ENCODE data around the gene KIF18A. TPM values are rescaled to one million over a fixed set of nuclear protein-coding genes. Genes with fewer than 3 reads are reported as not detected.
"Not testable (repeated sequence)": the region's sequence is repeated elsewhere in the genome, so short reads cannot be mapped to it uniquely, and the experiment has no call there.

Gene KIF18A
- total RNA-seq, 1 donor from 2014 or later: 15.4 TPM

DNA sequence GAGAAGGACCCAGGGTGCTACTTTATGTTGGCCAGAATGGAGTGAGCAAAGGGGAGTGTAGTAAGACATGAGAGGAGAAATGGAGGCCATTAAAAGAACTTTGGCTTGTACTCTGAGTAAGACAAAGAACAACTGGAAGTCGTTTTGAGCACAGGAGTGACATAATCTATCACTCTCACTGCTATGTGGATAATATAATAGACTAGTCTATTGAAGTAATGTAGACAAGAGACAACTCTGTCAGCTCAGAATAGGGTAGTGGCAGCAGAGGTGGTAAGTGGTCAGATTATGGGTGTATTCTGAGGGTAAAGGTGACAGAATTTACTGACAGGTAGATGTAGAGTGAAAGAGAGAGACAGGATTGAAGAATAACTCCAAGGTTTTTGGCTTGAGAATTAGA lies 8.2 kb downstream of the KIF18A start:
- Mint-ChIP-seq H3K27me3 (no peaks in the 10 kb centered on the region), H3K4me1 (peaks cover 32% of the 10 kb centered on the region), H3K4me3 (no peak overlapping the region), H3K36me3 (ENCODE audit: low read depth) (peaks cover 15% of the 10 kb centered on the region), H3K9me3 (no peaks in the 10 kb centered on the region), H3K27ac (peak overlapping the region; percentile 14)
- intact Hi-C loops (cut with micrococcal nuclease): loop anchor here (10.0 kb wide), 1 partner anchor 735 kb away; the partner anchor contains the start of gene CCDC34
- no peak for DNase-seq

DNA sequence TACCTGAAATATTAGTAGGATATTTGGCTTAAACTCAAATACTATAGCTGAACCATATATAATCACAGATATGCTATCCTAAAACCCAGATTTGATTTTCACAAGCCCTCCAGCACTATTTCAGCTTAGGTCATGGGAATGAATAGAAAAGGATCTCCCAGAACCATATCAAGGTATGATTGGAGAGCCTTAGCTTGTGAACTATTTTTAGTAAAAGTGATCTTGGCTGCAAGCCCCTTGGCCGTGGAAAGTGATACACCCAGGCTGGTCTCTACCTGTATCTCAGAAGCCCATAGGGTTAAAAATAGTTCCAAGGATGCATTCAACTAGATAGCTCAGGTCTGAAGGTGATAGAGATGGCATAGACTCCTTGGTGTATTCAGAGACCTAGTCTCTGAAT lies 9.7 kb downstream of the KIF18A start:
- Mint-ChIP-seq H3K4me1 (peaks cover 24% of the 10 kb centered on the region), H3K27ac (no peak overlapping the region), H3K27me3 (no peaks in the 10 kb centered on the region), H3K36me3 (ENCODE audit: low read depth) (peaks cover 17% of the 10 kb centered on the region), H3K4me3 (no peak overlapping the region), H3K9me3 (no peaks in the 10 kb centered on the region)
- intact Hi-C loops (cut with micrococcal nuclease): no loop called here
- no peak for DNase-seq

DNA sequence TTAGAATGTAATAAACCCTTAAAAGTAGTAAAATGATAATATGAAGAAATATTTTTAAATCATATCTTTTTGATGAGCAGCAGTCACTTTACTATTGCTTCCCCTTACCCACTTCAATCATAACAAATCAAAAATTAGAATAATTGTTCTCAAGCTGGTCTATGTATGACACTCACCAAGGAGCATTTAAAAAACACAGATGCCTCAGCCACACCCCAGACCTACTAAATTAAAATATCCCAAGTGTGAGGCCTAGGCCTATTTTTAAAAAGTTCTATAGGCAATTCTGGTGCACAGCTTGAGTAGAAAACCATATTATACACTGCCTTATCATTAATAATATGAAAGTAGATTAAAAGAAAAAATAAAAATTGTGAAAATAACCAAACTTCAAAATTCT lies 15.2 kb downstream of the KIF18A start:
- no peaks in the 10 kb centered on the region for H3K9me3 Mint-ChIP-seq
- H3K27ac Mint-ChIP-seq: no peak overlapping the region
- no peak for DNase-seq
- peaks cover 5% of the 10 kb centered on the region for H3K4me1 Mint-ChIP-seq
- H3K27me3 Mint-ChIP-seq: no peaks in the 10 kb centered on the region
- H3K4me3 Mint-ChIP-seq: no peak overlapping the region
- H3K36me3 Mint-ChIP-seq (ENCODE audit: low read depth): peaks cover 18% of the 10 kb centered on the region
- intact Hi-C loops (cut with micrococcal nuclease): no loop called here

DNA sequence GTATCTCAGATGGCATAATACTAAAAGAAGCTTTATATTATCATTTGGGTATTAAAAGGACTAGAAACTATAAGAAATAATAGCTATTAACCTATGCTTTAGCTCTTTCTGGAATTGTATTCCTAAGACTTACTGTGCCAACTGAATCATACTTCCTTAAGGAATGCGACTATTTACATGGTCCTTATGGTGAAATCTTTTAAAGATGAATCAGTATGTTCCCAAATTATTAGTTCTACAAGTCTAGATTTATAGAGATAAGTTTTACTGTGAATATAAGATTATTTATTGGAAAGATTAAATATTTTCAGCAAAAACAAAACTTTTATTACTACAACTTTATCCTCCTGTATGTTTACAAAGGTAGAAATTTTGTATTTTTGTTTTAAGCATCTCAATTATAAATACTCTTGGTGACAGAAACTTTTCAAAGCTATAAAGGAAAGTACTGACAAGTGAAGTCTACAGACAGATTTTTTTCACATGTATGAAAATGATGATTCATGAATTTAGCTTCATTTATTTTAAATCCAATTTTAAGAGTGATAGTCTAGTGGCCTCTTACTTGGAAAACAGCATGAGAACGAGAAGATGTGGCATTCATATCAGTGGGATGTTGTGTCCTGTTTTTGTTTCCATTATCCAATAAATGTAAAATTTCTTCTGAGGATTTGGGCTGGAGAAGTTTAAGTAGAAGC lies 17.8 kb downstream of the KIF18A start:
- Mint-ChIP-seq H3K9me3 (no peaks in the 10 kb centered on the region), H3K27me3 (no peaks in the 10 kb centered on the region), H3K36me3 (ENCODE audit: low read depth) (peaks cover 20% of the 10 kb centered on the region), H3K27ac (no peak overlapping the region), H3K4me1 (peaks cover 1% of the 10 kb centered on the region), H3K4me3 (no peak overlapping the region)
- no peak for DNase-seq
- intact Hi-C loops (cut with micrococcal nuclease): no loop called here

DNA sequence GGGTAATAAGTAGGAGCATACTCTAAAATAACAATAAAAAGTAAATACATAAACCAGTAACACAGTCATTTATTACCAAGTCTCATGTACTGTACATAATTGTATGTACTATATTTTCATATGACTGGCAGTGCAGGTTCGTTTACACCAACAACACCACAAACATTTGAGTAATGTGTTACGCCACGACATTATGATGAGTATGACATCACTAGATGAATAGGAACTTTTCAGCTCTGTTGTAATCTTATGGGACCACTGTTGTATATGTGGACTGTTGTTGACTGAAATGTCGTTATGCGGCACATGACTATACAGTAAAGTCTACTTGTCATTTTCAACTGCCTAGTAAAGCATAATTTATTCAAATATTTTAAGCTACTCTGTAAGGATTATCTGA lies 18.6 kb downstream of the KIF18A start:
- intact Hi-C loops (cut with micrococcal nuclease): no loop called here
- Mint-ChIP-seq H3K4me3 (no peak overlapping the region), H3K36me3 (ENCODE audit: low read depth) (peaks cover 18% of the 10 kb centered on the region), H3K27ac (no peak overlapping the region), H3K4me1 (no peaks in the 10 kb centered on the region), H3K27me3 (no peaks in the 10 kb centered on the region), H3K9me3 (no peaks in the 10 kb centered on the region)
- DNase-seq: no peak

DNA sequence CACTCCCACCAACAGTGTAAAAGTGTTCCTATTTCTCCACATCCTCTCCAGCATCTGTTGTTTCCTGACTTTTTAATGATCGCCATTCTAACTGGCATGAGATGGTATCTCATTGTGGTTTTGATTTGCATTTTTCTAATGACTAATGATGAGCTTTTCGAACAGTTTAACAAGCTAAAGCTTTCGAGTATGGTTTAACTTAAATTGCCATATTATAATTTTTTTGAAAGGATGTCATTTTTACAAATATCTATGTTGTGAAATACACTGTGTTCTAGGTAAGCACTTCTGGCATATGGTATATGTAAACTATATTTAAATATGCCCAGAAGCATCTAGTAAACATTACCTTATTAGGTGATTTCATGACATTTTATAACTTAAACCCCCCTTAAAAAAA lies 20.3 kb downstream of the KIF18A start:
- H3K27ac Mint-ChIP-seq; DNase-seq; H3K4me3 Mint-ChIP-seq; H3K27me3 Mint-ChIP-seq; H3K4me1 Mint-ChIP-seq; H3K9me3 Mint-ChIP-seq; intact Hi-C loops (cut with micrococcal nuclease): not testable (repeated sequence)
- peaks cover 24% of the 10 kb centered on the region for H3K36me3 Mint-ChIP-seq (ENCODE audit: low read depth)

DNA sequence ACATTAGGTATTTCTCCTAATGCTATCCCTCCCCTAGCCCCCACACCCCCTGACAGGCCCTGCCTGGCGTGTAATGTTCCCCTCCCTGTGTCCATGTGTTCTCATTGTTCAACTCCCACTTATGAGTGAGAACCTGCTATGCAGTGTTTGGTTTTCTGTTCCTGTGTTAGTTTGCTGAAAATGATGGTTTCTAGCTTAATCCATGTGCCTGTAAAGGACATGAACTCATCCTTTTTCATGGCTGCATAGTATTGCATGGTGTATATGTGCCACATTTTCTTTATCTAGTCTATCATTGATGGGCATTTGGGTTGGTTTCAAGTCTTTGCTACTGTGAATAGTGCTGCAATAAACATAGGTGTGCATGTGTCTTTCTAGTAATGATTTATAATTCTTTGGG lies 20.8 kb downstream of the KIF18A start:
- intact Hi-C loops (cut with micrococcal nuclease); H3K27me3 Mint-ChIP-seq; H3K4me3 Mint-ChIP-seq; H3K9me3 Mint-ChIP-seq; H3K4me1 Mint-ChIP-seq; DNase-seq; H3K27ac Mint-ChIP-seq: not testable (repeated sequence)
- H3K36me3 Mint-ChIP-seq (ENCODE audit: low read depth): peaks cover 25% of the 10 kb centered on the region

DNA sequence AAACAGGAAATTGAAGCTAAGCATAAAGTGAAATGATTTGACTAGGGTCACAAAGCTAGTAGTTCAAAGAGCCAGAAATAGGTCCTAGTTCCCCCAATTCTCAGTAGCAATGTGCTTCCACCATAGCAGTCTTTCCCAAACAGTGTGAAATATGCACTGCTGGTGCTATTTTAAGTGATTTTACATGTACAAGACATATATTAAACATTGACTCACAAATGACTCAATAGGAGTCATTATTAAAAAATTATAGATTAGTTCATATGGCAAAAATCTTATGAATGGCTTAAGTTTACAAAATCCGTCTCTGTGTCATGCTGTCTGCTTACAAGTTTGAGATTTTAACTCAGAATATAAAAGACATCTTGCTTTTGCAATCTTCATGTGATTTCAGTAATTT lies 21.4 kb downstream of the KIF18A start:
- H3K4me1 Mint-ChIP-seq: no peaks in the 10 kb centered on the region
- no peak overlapping the region for H3K27ac Mint-ChIP-seq
- H3K9me3 Mint-ChIP-seq: no peaks in the 10 kb centered on the region
- no peaks in the 10 kb centered on the region for H3K27me3 Mint-ChIP-seq
- intact Hi-C loops (cut with micrococcal nuclease): no loop called here
- peaks cover 31% of the 10 kb centered on the region for H3K36me3 Mint-ChIP-seq (ENCODE audit: low read depth)
- no peak for DNase-seq
- no peak overlapping the region for H3K4me3 Mint-ChIP-seq

DNA sequence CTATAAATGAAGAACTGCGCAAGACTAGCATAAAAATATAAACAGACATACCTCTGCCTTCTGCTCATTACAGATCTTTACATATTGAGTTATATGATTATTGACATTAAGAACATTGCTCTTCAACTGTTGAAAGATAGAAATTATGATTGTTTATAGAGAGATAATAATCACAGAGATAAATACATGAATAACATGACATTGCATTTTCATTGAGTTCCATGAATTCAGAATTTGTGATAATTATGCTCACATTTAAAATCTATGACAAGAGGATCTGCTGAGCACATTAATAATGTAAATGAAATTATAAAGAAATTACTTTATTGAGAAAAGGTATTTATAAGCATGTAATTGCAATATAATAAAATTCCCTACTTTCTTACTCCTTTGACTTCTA lies 24.8 kb downstream of the KIF18A start:
- H3K9me3 Mint-ChIP-seq: no peaks in the 10 kb centered on the region
- no peak overlapping the region for H3K4me3 Mint-ChIP-seq
- H3K27ac Mint-ChIP-seq: no peak overlapping the region
- no peaks in the 10 kb centered on the region for H3K4me1 Mint-ChIP-seq
- no peaks in the 10 kb centered on the region for H3K27me3 Mint-ChIP-seq
- DNase-seq: no peak
- intact Hi-C loops (cut with micrococcal nuclease): no loop called here
- peaks cover 29% of the 10 kb centered on the region for H3K36me3 Mint-ChIP-seq (ENCODE audit: low read depth)

DNA sequence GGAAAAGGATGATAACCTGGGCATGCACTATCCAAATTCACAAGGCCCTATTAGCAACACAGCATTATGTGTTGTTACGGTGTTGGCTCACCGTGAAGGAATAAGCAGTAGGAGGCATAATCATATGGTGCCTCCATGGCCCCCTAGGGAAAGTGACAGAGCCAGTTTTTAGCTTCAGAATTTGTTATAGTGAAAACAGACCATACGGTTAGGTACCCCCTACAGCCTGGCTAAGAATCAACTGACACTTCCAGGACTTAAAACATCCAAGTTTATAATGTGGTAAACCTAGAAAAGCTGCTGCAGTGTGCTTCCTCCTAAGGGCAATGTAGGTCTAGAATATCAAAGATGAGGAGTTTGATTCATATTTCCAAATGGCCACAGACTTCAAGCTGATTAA lies 30.4 kb downstream of the KIF18A start:
- Mint-ChIP-seq H3K4me1 (peaks cover 2% of the 10 kb centered on the region), H3K9me3 (no peaks in the 10 kb centered on the region), H3K36me3 (ENCODE audit: low read depth) (peaks cover 29% of the 10 kb centered on the region), H3K27me3 (no peaks in the 10 kb centered on the region), H3K27ac (no peak overlapping the region), H3K4me3 (no peak overlapping the region)
- DNase-seq: no peak
- intact Hi-C loops (cut with micrococcal nuclease): no loop called here

DNA sequence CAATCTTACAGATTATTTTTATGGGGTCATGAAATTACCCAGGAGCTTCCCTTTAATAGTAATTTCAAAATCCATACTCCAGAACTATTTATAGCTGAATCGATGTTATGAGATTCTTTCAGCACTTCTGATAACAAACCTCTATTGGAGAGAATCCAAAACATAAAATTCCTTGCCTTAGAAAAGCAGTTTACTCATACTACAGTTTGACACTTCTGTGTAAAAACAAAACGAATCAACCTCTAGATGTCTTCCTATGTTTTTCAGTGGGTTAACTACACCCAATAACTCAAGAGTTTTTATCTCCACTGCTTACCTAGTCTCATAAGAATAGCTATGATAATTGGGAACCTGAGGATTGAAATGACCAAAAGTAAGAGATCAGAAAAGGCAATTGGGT lies 35.6 kb downstream of the KIF18A start:
- H3K4me3 Mint-ChIP-seq: no peak overlapping the region
- H3K36me3 Mint-ChIP-seq (ENCODE audit: low read depth): peaks cover 30% of the 10 kb centered on the region
- H3K4me1 Mint-ChIP-seq: peaks cover 5% of the 10 kb centered on the region
- intact Hi-C loops (cut with micrococcal nuclease): no loop called here
- H3K9me3 Mint-ChIP-seq: no peaks in the 10 kb centered on the region
- no peak overlapping the region for H3K27ac Mint-ChIP-seq
- no peaks in the 10 kb centered on the region for H3K27me3 Mint-ChIP-seq
- DNase-seq: no peak

DNA sequence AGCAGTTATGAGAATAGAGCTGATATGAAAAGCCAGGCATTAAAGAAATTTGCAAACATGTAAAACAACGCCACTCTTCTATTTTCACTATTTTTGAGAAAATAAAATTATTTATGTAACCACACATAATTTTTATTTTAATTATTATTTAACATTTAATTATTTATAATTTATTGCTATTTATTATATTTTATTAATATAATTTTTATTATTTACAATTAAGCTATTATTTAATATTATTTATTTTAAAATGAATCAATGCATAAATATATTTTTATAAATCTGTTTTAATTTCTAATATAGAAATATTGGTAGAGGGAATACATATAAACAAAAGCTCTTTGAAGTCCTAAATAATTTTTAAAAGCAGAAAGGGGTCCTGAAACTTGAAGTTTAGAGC lies 36.7 kb downstream of the KIF18A start:
- DNase-seq: no peak
- Mint-ChIP-seq H3K36me3 (ENCODE audit: low read depth) (peaks cover 27% of the 10 kb centered on the region), H3K27me3 (no peaks in the 10 kb centered on the region), H3K27ac (no peak overlapping the region), H3K4me3 (no peak overlapping the region), H3K4me1 (peaks cover 5% of the 10 kb centered on the region), H3K9me3 (no peaks in the 10 kb centered on the region)
- intact Hi-C loops (cut with micrococcal nuclease): no loop called here

DNA sequence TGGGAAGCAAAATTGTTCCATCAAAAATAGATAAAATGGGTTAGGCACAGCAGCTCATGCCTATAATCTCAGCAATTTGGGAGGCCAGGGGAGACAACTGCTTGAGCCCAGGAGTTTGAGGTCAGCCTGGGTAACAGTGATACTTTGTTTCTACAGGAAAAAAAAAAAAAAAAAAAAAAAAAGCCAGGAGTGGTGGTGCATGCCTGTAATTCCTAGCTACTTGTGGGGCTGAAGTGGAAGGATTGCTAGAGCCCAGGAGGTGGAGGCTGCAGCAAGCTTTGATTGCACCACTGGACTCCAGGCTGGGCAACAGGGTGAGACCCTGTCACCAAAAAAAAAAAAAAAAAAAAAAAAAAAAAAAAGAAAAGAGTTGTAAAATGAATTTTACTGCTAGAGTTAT lies 49.6 kb downstream of the KIF18A start:
- DNase-seq: no peak
- no peaks in the 10 kb centered on the region for H3K9me3 Mint-ChIP-seq
- H3K27me3 Mint-ChIP-seq: no peaks in the 10 kb centered on the region
- no peak overlapping the region for H3K4me3 Mint-ChIP-seq
- no peak overlapping the region for H3K27ac Mint-ChIP-seq
- H3K36me3 Mint-ChIP-seq (ENCODE audit: low read depth): peaks cover 28% of the 10 kb centered on the region
- H3K4me1 Mint-ChIP-seq: no peaks in the 10 kb centered on the region
- intact Hi-C loops (cut with micrococcal nuclease): no loop called here

DNA sequence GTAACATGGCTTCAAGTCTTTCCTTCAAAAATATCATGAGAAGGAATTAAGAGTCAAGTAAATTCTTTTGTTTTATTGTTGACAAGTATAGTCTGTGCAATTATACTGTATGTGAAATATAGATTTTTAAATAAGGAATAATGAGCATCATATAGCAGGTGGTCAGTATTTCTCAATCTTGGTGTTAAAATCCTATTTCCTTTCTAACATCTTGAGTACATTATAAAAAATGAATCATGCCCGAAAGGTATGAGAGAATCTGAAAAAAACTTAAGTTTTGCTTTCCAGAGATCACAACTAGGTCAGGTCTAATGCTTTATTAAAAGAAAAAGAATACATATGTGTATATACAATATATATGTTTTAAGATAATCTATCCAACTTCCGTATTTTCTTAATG lies 53.1 kb downstream of the KIF18A start:
- no peaks in the 10 kb centered on the region for H3K27me3 Mint-ChIP-seq
- no peaks in the 10 kb centered on the region for H3K9me3 Mint-ChIP-seq
- H3K4me3 Mint-ChIP-seq: no peak overlapping the region
- H3K4me1 Mint-ChIP-seq: peaks cover 2% of the 10 kb centered on the region
- no peak overlapping the region for H3K27ac Mint-ChIP-seq
- intact Hi-C loops (cut with micrococcal nuclease): no loop called here
- H3K36me3 Mint-ChIP-seq (ENCODE audit: low read depth): peaks cover 21% of the 10 kb centered on the region
- no peak for DNase-seq
